Osteoblast (primary cell): ENCODE results near the gene TENM4. TPM values are rescaled to one million over a fixed set of nuclear protein-coding genes. Genes with fewer than 3 reads are reported as not detected.

Experiments used
- DNase-seq: peaks from one replicate; pipeline ENCODE4 v3.0.0; 2011; ENCODE audit warnings: low spot score, mixed read lengths; ENCODE audit not compliant: insufficient read length; ENCODE audit errors: missing footprints
- H2AFZ ChIP-seq: 2 replicates; pipeline ENCODE4 v1.6.0; 2011; ENCODE audit warnings: mild to moderate bottlenecking, low read length
- H3K27ac ChIP-seq: 2 replicates; pipeline ENCODE4 v1.5.1; 2011; ENCODE audit warnings: mild to moderate bottlenecking, low read depth, low read length, moderate library complexity
- H3K27me3 ChIP-seq: 2 replicates; pipeline ENCODE4 v1.6.0; 2012; ENCODE audit warnings: mild to moderate bottlenecking, control low read depth, inconsistent platforms, low read length, moderate library complexity; ENCODE audit not compliant: insufficient read depth
- H3K36me3 ChIP-seq: 2 replicates; pipeline ENCODE4 v1.5.1; 2011; ENCODE audit warnings: mild to moderate bottlenecking, low read length, control low read depth, moderate library complexity; ENCODE audit not compliant: insufficient read depth
- H3K4me1 ChIP-seq: 2 replicates; pipeline ENCODE4 v1.5.1; 2011; ENCODE audit warnings: mild to moderate bottlenecking, low read length, control low read depth, moderate library complexity; ENCODE audit not compliant: insufficient read depth
- H3K4me2 ChIP-seq: 2 replicates; pipeline ENCODE4 v1.6.0; 2011; ENCODE audit warnings: mild to moderate bottlenecking, low read length; ENCODE audit not compliant: insufficient read depth
- H3K4me3 ChIP-seq: fragments of 200-600 bp; sonication (generic); 3 replicates; pipeline ENCODE4 v1.5.1; 2012; ENCODE audit warnings: mild to moderate bottlenecking, low read length, inconsistent platforms; ENCODE audit not compliant: insufficient read depth
- H3K79me2 ChIP-seq: 2 replicates; pipeline ENCODE4 v1.6.0; 2012; ENCODE audit warnings: mild to moderate bottlenecking, low read length, control low read depth, inconsistent platforms; ENCODE audit not compliant: insufficient read depth
- H3K9me3 ChIP-seq: 2 replicates; pipeline ENCODE4 v1.5.1; 2011; ENCODE audit warnings: low read depth, low read length, control low read depth
- H4K20me1 ChIP-seq: 2 replicates; pipeline ENCODE4 v1.6.0; 2012; ENCODE audit warnings: mild to moderate bottlenecking, low read length, control low read depth; ENCODE audit not compliant: insufficient read depth
- CTCF ChIP-seq: IDR thresholded peaks from 2 replicates; pipeline ENCODE4 v1.5.1; 2011; ENCODE audit warnings: mild to moderate bottlenecking, low read depth, low read length, moderate library complexity; ENCODE audit errors: extremely low read depth
- total RNA-seq: library from RNA; depleted of rRNA; stranded (reverse); fragments of >200 nt; gene quantifications from 2 replicates; pipeline ENCODE4 v1.2.3, GENCODE V29; 2012

TENM4 gene
- total RNA-seq, 1 donor = 63.3 TPM

- DNase-seq = no peak
- H3K36me3 ChIP-seq = no peaks in the 10 kb centered on the region
- H3K4me2 ChIP-seq = no peak overlapping the region
- no peaks in the 10 kb centered on the region for H3K9me3 ChIP-seq
- no peaks in the 10 kb centered on the region for H3K27me3 ChIP-seq
- TF ChIP-seq CTCF = no peak
- no peaks in the 10 kb centered on the region for H4K20me1 ChIP-seq
- H3K4me1 ChIP-seq = no peaks in the 10 kb centered on the region
- no peak overlapping the region for H3K27ac ChIP-seq
- H3K4me3 ChIP-seq = no peak overlapping the region
- H2AFZ ChIP-seq = no peak overlapping the region
- H3K79me2 ChIP-seq = no peaks in the 10 kb centered on the region
Observed at GRCh38 chr11:78752494-78752893, 688.3 kb downstream of the TENM4 start.

- Histone ChIP-seq H3K36me3 (no peaks in the 10 kb centered on the region), H3K79me2 (no peaks in the 10 kb centered on the region), H2AFZ (no peak overlapping the region), H3K27ac (no peak overlapping the region), H3K4me2 (no peak overlapping the region), H3K4me1 (no peaks in the 10 kb centered on the region), H4K20me1 (no peaks in the 10 kb centered on the region), H3K9me3 (no peaks in the 10 kb centered on the region), H3K27me3 (no peaks in the 10 kb centered on the region), H3K4me3 (no peak overlapping the region)
- DNase-seq = no peak
- no peak for TF ChIP-seq CTCF
Observed at GRCh38 chr11:78748918-78749690, 691.7 kb downstream of the TENM4 start.

GRCh38 chr11:78744949-78745348 lies 695.9 kb downstream of the TENM4 start:
- no peaks in the 10 kb centered on the region for H3K79me2 ChIP-seq
- H4K20me1 ChIP-seq = no peaks in the 10 kb centered on the region
- H3K4me3 ChIP-seq = no peak overlapping the region
- H3K9me3 ChIP-seq = no peaks in the 10 kb centered on the region
- no peaks in the 10 kb centered on the region for H3K36me3 ChIP-seq
- H3K4me1 ChIP-seq = peaks cover 6% of the 10 kb centered on the region
- H3K27ac ChIP-seq = no peak overlapping the region
- no peak for TF ChIP-seq CTCF
- H3K4me2 ChIP-seq = no peak overlapping the region
- H2AFZ ChIP-seq = no peak overlapping the region
- DNase-seq = no peak
- no peaks in the 10 kb centered on the region for H3K27me3 ChIP-seq

GRCh38 chr11:78744202-78744601 lies 696.6 kb downstream of the TENM4 start:
- Histone ChIP-seq H3K27me3 (no peaks in the 10 kb centered on the region), H3K4me2 (no peak overlapping the region), H4K20me1 (no peaks in the 10 kb centered on the region), H3K79me2 (no peaks in the 10 kb centered on the region), H2AFZ (no peak overlapping the region), H3K4me3 (no peak overlapping the region), H3K27ac (no peak overlapping the region), H3K36me3 (no peaks in the 10 kb centered on the region), H3K9me3 (no peaks in the 10 kb centered on the region), H3K4me1 (peaks cover 6% of the 10 kb centered on the region)
- DNase-seq = no peak
- no peak for TF ChIP-seq CTCF
